Epithelial cell of esophagus (primary cell): Measurements from ENCODE around the gene RARB.
A peak's percentile ranks its signal among the peaks of the same experiment; 100 is the strongest.

ENCODE experiments used
- DNase-seq: peaks from one replicate; pipeline ENCODE4 v3.0.0; 2010; ENCODE audit warnings: low read depth
- H3K4me3 ChIP-seq: 2 replicates; pipeline ENCODE4 v1.5.1; 2011; ENCODE audit warnings: mild to moderate bottlenecking, low read length, control low read depth
- TF ChIP-seq, protein P1 (sequence below): IDR thresholded peaks from 2 replicates; pipeline ENCODE4 v1.5.1; 2011; ENCODE audit warnings: low read depth, mild to moderate bottlenecking, low read length, control low read depth, inconsistent platforms; ENCODE audit not compliant: insufficient read depth; ENCODE audit errors: missing control alignments

RARB gene

DNA sequence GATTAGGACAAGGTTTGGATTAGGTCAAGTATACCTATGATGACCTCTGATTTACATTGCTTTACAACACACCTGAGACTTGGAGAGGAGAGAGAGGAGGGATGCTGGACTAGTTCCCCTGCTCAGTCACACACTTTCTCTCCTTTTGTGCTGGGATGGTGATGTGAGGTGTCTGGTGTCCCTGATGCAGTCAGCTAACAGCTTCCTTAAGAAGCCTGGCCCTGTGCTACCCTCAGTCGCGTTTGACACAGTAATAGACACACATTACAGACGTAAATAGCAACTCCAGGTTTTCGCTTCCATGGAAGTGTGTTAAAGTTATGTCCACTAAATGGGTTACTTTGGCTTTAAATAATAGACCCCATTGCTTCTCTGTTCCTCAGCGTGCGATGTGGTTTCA, 58.9 kb downstream of the RARB start:
- DNase-seq = no peak
- no peak overlapping the region for H3K4me3 ChIP-seq
- TF ChIP-seq, protein P1, sequence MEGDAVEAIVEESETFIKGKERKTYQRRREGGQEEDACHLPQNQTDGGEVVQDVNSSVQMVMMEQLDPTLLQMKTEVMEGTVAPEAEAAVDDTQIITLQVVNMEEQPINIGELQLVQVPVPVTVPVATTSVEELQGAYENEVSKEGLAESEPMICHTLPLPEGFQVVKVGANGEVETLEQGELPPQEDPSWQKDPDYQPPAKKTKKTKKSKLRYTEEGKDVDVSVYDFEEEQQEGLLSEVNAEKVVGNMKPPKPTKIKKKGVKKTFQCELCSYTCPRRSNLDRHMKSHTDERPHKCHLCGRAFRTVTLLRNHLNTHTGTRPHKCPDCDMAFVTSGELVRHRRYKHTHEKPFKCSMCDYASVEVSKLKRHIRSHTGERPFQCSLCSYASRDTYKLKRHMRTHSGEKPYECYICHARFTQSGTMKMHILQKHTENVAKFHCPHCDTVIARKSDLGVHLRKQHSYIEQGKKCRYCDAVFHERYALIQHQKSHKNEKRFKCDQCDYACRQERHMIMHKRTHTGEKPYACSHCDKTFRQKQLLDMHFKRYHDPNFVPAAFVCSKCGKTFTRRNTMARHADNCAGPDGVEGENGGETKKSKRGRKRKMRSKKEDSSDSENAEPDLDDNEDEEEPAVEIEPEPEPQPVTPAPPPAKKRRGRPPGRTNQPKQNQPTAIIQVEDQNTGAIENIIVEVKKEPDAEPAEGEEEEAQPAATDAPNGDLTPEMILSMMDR = no peak

DNA sequence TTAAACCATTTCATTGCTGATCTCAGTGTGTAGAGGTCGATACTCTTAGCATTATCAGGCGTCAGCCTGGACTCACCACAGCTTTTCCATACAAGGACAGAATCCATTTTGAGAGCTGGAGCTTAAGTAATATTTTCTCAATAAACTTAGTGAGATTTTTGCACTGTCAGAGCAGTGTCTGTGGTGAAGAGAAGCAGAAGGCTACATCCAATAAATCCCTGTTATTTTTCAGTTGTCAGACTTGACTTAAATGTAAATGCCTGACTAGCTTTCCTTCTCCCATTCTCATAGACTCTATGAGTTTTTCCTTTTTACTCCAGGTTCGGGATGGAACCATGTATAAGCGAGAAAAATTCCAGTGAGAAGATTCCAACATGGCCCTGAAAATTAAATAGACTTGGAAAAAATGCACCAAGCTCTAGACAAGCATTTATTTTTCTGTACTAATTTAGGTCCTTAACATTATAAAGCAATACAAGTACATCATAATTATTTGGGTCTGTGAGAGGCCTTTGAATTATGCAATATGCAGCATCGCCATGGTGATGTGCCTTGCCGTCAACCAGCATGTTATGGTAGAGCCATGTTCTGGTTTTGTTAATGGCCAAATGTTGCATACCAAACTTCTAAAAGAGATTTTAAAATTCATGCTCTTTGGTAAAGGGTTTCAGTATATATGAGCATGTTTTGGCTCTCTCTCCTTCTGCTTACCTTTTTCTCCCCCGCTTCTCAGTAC, 62.0 kb downstream of the RARB start:
- H3K4me3 ChIP-seq = no peak overlapping the region
- DNase-seq = no peak
- TF ChIP-seq, protein P1 = no peak

DNA sequence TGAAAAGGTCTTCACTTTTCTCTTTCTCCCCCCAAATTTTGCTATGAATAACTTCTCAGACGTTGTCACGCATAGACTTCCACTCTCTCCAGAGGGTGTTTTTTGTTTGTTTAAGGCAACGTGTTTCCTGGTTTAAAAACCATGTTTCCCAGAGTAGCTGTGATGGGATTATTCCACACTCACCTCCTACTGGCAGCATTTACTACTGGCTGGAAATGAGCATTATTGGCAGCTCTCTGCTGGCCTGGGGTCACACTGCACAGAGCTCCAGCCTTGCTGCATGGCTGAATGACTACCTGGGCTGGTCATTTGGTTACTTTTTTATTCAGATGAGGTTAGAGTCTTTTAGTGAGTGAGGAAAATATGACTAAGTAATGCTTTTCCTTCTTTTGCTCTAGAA, 65.2 kb downstream of the RARB start:
- no peak for DNase-seq
- H3K4me3 ChIP-seq = no peak overlapping the region
- TF ChIP-seq, protein P1 = no peak

DNA sequence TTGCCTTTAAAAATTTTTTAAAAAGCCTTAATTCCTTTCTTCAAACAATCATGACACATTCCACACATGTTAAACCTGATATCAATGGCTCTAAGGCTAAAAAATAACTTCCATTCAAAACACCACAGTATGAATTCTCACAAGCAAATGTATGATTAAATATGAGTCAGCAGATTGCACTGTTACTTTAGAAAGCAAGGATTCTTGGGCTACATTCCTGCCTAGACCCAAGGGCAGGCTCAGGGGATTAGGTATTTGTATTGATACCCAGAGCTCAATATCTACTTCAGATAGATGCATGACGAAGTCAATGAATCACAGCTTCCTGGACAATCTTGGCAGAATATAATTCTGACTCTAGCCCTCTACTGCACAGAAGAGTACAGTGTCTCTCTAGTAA, 65.7 kb downstream of the RARB start:
- peak; percentile 40 for DNase-seq
- TF ChIP-seq, protein P1 = no peak
- no peak overlapping the region for H3K4me3 ChIP-seq

DNA sequence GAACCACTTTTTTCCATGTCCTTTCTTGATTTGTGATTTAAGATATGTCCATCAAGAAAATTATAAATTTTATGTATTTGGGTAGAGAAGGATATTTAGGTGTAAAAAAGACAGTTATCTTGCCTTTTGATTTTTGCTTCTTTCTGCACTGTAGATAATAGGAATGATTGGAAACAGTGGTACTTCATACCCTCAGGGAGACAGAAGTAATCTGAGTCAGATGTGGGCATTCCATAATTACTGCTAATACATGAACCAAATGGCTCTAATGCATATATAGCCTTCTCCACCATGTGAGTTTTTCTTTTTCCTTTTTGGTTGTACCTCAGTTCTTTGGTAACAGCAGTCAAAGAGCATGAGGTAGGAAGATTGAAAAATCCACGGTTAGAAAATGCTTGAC, 67.2 kb downstream of the RARB start:
- TF ChIP-seq, protein P1 = no peak
- no peak overlapping the region for H3K4me3 ChIP-seq
- DNase-seq = no peak

DNA sequence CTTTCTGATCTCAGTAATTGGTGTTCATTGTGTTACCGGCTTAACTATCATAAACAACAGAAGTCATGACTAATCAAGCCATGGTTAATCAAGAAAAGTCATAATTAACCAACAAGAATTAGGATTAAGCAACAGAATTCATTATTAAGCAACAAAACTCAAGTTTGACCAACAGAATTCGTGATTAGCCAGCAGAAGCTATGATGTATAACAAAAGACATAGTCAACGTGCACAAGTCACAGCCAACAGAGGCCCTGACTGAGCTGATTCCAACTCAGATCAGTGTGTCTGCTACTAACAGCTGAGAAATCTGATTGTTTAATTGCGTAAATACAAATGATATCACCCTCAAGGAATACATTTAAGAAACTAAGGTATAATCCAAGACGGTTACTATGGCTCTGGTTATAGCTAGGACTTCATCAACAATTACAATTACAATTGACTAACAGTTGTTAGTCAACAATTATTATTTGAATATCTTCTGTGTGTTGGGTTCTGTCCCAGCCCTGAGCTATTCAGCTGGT, 67.7 kb downstream of the RARB start:
- TF ChIP-seq, protein P1 = no peak
- DNase-seq = no peak
- H3K4me3 ChIP-seq = no peak overlapping the region

DNA sequence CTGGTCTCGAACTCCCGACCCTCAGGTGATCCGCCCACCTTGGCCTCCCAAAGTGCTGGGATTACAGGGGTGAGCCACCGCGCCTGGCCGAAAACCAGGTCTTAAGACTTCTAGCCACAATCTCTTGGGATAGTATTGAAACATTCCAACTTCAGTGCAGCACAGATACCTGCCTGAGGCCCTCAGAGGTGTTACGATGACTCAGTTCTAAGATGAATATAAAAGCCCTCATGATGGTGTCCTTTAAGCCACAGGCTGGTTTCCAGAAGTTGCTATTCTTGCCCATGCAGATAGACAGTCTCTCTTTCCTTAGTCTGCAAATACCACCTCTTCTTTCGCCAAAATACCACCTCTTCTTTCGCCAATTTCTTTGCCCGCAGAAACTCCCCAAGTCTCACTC, 69.0 kb downstream of the RARB start:
- TF ChIP-seq, protein P1 = no peak
- DNase-seq = no peak

More for the DNA sequence above, 69.0 kb downstream of the RARB start:
- no peak overlapping the region for H3K4me3 ChIP-seq
